Measurements from ENCODE around the gene MOB3B.

DNA sequence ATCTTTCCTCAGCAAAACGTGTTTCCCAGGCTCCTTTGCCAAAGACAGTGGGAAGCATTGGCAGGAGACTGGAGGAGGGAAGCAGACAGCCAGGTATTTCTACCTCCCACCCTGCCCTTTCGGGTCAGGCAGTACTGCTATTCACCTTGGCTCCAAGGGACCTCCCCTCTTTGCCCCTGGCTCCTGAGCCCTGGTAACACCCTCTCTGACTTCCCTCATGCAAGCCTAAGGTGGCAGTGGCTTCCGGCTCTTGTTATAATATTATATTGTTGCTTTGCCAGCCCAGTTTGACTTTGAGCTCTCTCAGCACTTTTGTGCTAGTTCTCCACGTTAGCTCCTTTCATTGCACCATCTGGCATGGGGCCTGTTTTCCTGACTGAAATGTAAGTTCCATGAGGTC, 87.2 kb downstream of the MOB3B start:
- TF ChIP-seq ZNF384 (IDR thresholded peaks at IDR 0.05) (no peak), FOXA1 (IDR thresholded peaks at IDR 0.05) (no peak), ARNT (IDR thresholded peaks at IDR 0.05) (no peak), HDGF (IDR thresholded peaks at IDR 0.05; ENCODE audit: borderline replicate concordance) (no peak), TARDBP (IDR thresholded peaks at IDR 0.05) (no peak), SUZ12 (IDR thresholded peaks at IDR 0.05) (no peak), LEF1 (IDR thresholded peaks at IDR 0.05; ENCODE audit: borderline replicate concordance) (no peak), SP1 (IDR thresholded peaks at IDR 0.05) (no peak), BHLHE40 (IDR thresholded peaks at IDR 0.05; ENCODE audit: borderline replicate concordance) (no peak), FOXM1 (IDR thresholded peaks at IDR 0.05; ENCODE audit: borderline replicate concordance) (no peak), L3MBTL2 (conservative IDR thresholded peaks at IDR 0.05) (no peak), FOXK2 (IDR thresholded peaks at IDR 0.05) (no peak), ELF4 (IDR thresholded peaks at IDR 0.05) (no peak)
